Neural cell (in vitro differentiated cells): ENCODE results near the gene MBD5. TPM values are rescaled to one million over a fixed set of nuclear protein-coding genes. Genes with fewer than 3 reads are reported as not detected.

Experiments
- H2AFZ ChIP-seq: fragments of 200-600, 300-800 bp; sonication (generic), shearing (Covaris generic); 2 replicates; pipeline ENCODE4 v1.6.0; 2014; ENCODE audit warnings: low read depth, mild to moderate bottlenecking, antibody characterized with exemption, low read length, moderate library complexity
- H3F3A ChIP-seq: fragments of 200-600 bp; shearing (Covaris generic); 2 replicates; pipeline ENCODE4 v1.6.1; 2016; ENCODE audit warnings: mild to moderate bottlenecking, moderate library complexity, mixed read lengths, antibody characterized with exemption, low read length; ENCODE audit not compliant: insufficient read depth, poor library complexity, severe bottlenecking
- H3K27ac ChIP-seq: fragments of 200-600, 300-800 bp; sonication (generic), shearing (Covaris generic); 2 replicates; pipeline ENCODE4 v1.5.1; 2014; ENCODE audit warnings: mild to moderate bottlenecking, low read length, moderate library complexity
- H3K27me3 ChIP-seq: fragments of 300-800, 200-600 bp; sonication (generic), shearing (Covaris generic); 2 replicates; pipeline ENCODE4 v1.6.0; 2014; ENCODE audit warnings: mild to moderate bottlenecking, low read depth, low read length, moderate library complexity; ENCODE audit not compliant: insufficient read depth
- H3K36me3 ChIP-seq: fragments of 300-800, 200-600 bp; sonication (generic), shearing (Covaris generic); 2 replicates; pipeline ENCODE4 v1.5.1; 2014; ENCODE audit warnings: mild to moderate bottlenecking, antibody characterized with exemption, low read length, moderate library complexity; ENCODE audit not compliant: insufficient read depth
- H3K4me2 ChIP-seq: fragments of 300-800, 200-600 bp; sonication (generic), shearing (Covaris generic); 2 replicates; pipeline ENCODE4 v1.6.0; 2014; ENCODE audit warnings: mild to moderate bottlenecking, low read length
- H3K4me3 ChIP-seq: fragments of 300-800, 200-600 bp; sonication (generic), shearing (Covaris generic); 2 replicates; pipeline ENCODE4 v1.5.1; 2014; ENCODE audit warnings: mild to moderate bottlenecking, low read length, moderate library complexity
- H3K79me2 ChIP-seq: fragments of 200-600 bp; shearing (Covaris generic); replicated peaks from 2 replicates; pipeline ENCODE4 v1.6.0; 2014; ENCODE audit warnings: mild to moderate bottlenecking, low read length, moderate library complexity; ENCODE audit not compliant: insufficient read depth
- H3K9ac ChIP-seq: fragments of 300-800, 200-600 bp; sonication (generic), shearing (Covaris generic); 2 replicates; pipeline ENCODE4 v1.6.1; 2016; ENCODE audit warnings: mild to moderate bottlenecking, low read length, mixed read lengths
- H3K9me2 ChIP-seq: fragments of 200-600 bp; shearing (Covaris generic); 2 replicates; pipeline ENCODE4 v1.6.1; 2016; ENCODE audit warnings: mild to moderate bottlenecking, low read length, mixed read lengths; ENCODE audit not compliant: insufficient read depth
- H3K9me3 ChIP-seq: fragments of 200-600, 300-800 bp; sonication (generic), shearing (Covaris generic); 2 replicates; pipeline ENCODE4 v1.6.1; 2016; ENCODE audit warnings: mild to moderate bottlenecking, mixed run types, low read length, moderate library complexity, mixed read lengths
- H4K20me1 ChIP-seq: fragments of 200-600 bp; shearing (Covaris generic); 2 replicates; pipeline ENCODE4 v1.6.1; 2016; ENCODE audit warnings: mild to moderate bottlenecking, mixed run types; ENCODE audit not compliant: insufficient read depth
- CTCF ChIP-seq: fragments of 450-650 bp; IDR thresholded peaks from 2 replicates; pipeline ENCODE4 v1.5.1; 2014; ENCODE audit warnings: antibody characterized with exemption, mild to moderate bottlenecking, moderate library complexity; ENCODE audit not compliant: poor library complexity, severe bottlenecking
- EP300 ChIP-seq: fragments of 450-650 bp; conservative IDR thresholded peaks from 2 replicates; pipeline ENCODE4 v1.6.1; 2014; ENCODE audit warnings: antibody characterized with exemption, mild to moderate bottlenecking, moderate library complexity; ENCODE audit not compliant: poor library complexity, severe bottlenecking
- EZH2 ChIP-seq: fragments of 200-600, 300-800 bp; shearing (Covaris generic), sonication (generic); IDR thresholded peaks from 2 replicates; pipeline ENCODE4 v1.6.1; 2014; ENCODE audit warnings: antibody characterized with exemption, low read length, borderline replicate concordance, mild to moderate bottlenecking; ENCODE audit not compliant: insufficient read depth, poor library complexity, severe bottlenecking
- MXI1 ChIP-seq: fragments of 450-650 bp; conservative IDR thresholded peaks from 2 replicates; pipeline ENCODE4 v1.6.1; 2014; ENCODE audit warnings: antibody characterized with exemption, mild to moderate bottlenecking; ENCODE audit not compliant: poor library complexity, severe bottlenecking
- POLR2AphosphoS5 ChIP-seq: IDR thresholded peaks from 2 replicates; pipeline ENCODE4 v1.6.1; 2012
- RAD21 ChIP-seq: fragments of 450-650 bp; conservative IDR thresholded peaks from 2 replicates; pipeline ENCODE4 v1.6.1; 2014; ENCODE audit warnings: antibody characterized with exemption, mild to moderate bottlenecking, moderate library complexity
- REST ChIP-seq: IDR thresholded peaks from 2 replicates; pipeline ENCODE4 v1.6.1; 2012; ENCODE audit warnings: borderline replicate concordance
- SMC3 ChIP-seq: fragments of 450-650 bp; conservative IDR thresholded peaks from 2 replicates; pipeline ENCODE4 v1.6.1; 2014; ENCODE audit warnings: antibody characterized with exemption, mild to moderate bottlenecking, moderate library complexity; ENCODE audit not compliant: poor library complexity
- TAF1 ChIP-seq: IDR thresholded peaks from 2 replicates; pipeline ENCODE4 v1.6.1; 2012; ENCODE audit warnings: low read depth
- polyA plus RNA-seq: library from polyadenylated mRNA; depleted of rRNA; stranded (reverse); fragments of >200 nt; gene quantifications from 2 replicates; pipeline ENCODE4 v1.2.3, GENCODE V29; 2014

The MBD5 gene
- polyA plus RNA-seq, 1 donor from 2014 or later = 9.7 TPM

GRCh38 chr2:148515976-148516375 lies 495.1 kb downstream of the MBD5 start:
- Histone ChIP-seq H3K9me3 (no peaks in the 10 kb centered on the region), H3K9me2 (no peaks in the 10 kb centered on the region), H3K9ac (no peak overlapping the region), H3K27me3 (no peaks in the 10 kb centered on the region), H2AFZ (no peak overlapping the region), H3F3A (no peaks in the 10 kb centered on the region), H3K36me3 (no peaks in the 10 kb centered on the region), H3K27ac (no peak overlapping the region), H3K4me3 (no peak overlapping the region), H4K20me1 (no peaks in the 10 kb centered on the region), H3K4me2 (no peak overlapping the region), H3K79me2 (no peaks in the 10 kb centered on the region)
- TF ChIP-seq RAD21 (no peak), EZH2 (no peak), CTCF (no peak), TAF1 (no peak), MXI1 (no peak), EP300 (no peak), POLR2AphosphoS5 (no peak), SMC3 (no peak)

GRCh38 chr2:148517296-148517695 lies 496.4 kb downstream of the MBD5 start:
- Histone ChIP-seq H3K9me2 (no peaks in the 10 kb centered on the region), H3K36me3 (no peaks in the 10 kb centered on the region), H3K4me3 (no peak overlapping the region), H3K27me3 (no peaks in the 10 kb centered on the region), H3K9me3 (no peaks in the 10 kb centered on the region), H3F3A (no peaks in the 10 kb centered on the region), H3K9ac (no peak overlapping the region), H2AFZ (no peak overlapping the region), H3K27ac (no peak overlapping the region), H3K79me2 (no peaks in the 10 kb centered on the region), H3K4me2 (no peak overlapping the region), H4K20me1 (no peaks in the 10 kb centered on the region)
- TF ChIP-seq CTCF (no peak), RAD21 (no peak), POLR2AphosphoS5 (no peak), MXI1 (no peak), REST (no peak), EZH2 (no peak), TAF1 (no peak), EP300 (no peak), SMC3 (no peak)
